GM12873 (cell line): ENCODE data around the gene BORCS5.

Experiments used
- TF ChIP-seq, protein P1 (sequence below): IDR thresholded peaks from 2 replicates; pipeline ENCODE4 v1.5.1; 2012; ENCODE audit warnings: low read depth, mild to moderate bottlenecking, moderate library complexity, low read length, control low read depth; ENCODE audit not compliant: insufficient read depth; ENCODE audit errors: missing control alignments

The BORCS5 gene

GRCh38 chr12:12423367-12423766, 66.5 kb downstream of the BORCS5 start:
- TF ChIP-seq, protein P1, sequence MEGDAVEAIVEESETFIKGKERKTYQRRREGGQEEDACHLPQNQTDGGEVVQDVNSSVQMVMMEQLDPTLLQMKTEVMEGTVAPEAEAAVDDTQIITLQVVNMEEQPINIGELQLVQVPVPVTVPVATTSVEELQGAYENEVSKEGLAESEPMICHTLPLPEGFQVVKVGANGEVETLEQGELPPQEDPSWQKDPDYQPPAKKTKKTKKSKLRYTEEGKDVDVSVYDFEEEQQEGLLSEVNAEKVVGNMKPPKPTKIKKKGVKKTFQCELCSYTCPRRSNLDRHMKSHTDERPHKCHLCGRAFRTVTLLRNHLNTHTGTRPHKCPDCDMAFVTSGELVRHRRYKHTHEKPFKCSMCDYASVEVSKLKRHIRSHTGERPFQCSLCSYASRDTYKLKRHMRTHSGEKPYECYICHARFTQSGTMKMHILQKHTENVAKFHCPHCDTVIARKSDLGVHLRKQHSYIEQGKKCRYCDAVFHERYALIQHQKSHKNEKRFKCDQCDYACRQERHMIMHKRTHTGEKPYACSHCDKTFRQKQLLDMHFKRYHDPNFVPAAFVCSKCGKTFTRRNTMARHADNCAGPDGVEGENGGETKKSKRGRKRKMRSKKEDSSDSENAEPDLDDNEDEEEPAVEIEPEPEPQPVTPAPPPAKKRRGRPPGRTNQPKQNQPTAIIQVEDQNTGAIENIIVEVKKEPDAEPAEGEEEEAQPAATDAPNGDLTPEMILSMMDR: no peak

DNA sequence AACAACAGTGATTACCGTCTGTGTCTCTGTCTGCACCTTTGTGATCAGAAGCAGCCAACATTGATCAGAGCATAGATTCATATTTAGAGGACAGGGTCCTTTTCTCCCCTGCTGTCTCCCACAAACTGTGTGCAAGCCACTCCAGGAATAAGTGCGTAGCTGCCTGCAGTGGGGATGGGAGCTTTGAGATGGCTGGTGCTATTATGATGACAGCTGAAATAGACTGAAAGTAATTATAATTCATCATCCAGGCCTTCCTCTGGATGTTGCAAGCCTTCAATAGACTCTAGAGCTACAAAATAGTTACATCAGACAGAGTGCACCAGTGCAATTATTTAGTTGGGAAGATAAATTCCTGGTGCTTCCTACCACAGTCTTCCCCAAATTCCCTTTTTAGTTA, 68.1 kb downstream of the BORCS5 start:
- TF ChIP-seq, protein P1: no peak

DNA sequence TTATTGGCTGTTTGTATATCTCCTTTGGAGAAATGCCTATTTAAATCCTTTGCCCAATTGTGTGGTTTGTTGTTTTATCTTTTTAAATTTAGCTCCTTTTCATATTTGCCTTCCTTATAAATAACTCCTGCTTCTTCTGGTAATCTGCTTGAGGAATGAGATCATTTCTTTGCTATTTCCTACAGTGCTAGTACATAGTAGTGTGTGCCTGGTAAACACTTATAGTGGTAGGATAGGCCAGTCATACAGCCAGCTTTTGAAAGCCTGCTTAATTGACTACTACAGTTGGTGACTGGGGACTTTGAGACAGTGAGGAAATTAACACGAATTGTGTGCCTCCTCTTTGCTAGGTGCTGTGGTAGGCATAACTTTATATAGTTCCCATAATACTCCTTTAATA, 68.7 kb downstream of the BORCS5 start:
- TF ChIP-seq, protein P1: no peak

- TF ChIP-seq, protein P1: no peak
These were observed 70.7 kb downstream of the BORCS5 start for GRCh38 chr12:12427568-12427967.

GRCh38 chr12:12428047-12428446, 71.2 kb downstream of the BORCS5 start:
- TF ChIP-seq, protein P1: no peak

- TF ChIP-seq, protein P1: no peak
These were observed 72.2 kb downstream of the BORCS5 start for GRCh38 chr12:12428961-12429657.

DNA sequence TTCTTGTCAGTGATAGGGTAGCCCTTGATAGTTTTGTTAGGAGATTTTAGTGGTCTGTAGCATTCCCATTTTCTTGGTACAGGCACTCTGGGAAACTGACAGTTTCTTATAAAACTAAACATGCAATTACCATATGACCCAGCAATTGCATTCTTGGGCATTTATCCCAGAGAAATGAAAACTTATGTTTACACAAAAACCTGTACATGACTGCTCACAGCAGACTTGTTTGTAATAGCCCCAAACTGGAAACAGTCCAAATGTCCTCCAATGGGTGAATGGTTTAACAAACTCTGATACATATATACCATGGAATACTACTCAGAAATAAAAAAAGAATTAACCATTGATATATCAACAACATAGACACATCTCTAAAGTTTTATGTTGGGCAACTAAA, 75.5 kb downstream of the BORCS5 start:
- TF ChIP-seq, protein P1: no peak
